ENCODE data around the gene SLC2A13. TPM values are rescaled to one million over a fixed set of nuclear protein-coding genes. Genes with fewer than 3 reads are reported as not detected.

Gene SLC2A13
- polyA plus RNA-seq, 3 donors: 2.2 to 2.9 (median 2.5) TPM

DNA sequence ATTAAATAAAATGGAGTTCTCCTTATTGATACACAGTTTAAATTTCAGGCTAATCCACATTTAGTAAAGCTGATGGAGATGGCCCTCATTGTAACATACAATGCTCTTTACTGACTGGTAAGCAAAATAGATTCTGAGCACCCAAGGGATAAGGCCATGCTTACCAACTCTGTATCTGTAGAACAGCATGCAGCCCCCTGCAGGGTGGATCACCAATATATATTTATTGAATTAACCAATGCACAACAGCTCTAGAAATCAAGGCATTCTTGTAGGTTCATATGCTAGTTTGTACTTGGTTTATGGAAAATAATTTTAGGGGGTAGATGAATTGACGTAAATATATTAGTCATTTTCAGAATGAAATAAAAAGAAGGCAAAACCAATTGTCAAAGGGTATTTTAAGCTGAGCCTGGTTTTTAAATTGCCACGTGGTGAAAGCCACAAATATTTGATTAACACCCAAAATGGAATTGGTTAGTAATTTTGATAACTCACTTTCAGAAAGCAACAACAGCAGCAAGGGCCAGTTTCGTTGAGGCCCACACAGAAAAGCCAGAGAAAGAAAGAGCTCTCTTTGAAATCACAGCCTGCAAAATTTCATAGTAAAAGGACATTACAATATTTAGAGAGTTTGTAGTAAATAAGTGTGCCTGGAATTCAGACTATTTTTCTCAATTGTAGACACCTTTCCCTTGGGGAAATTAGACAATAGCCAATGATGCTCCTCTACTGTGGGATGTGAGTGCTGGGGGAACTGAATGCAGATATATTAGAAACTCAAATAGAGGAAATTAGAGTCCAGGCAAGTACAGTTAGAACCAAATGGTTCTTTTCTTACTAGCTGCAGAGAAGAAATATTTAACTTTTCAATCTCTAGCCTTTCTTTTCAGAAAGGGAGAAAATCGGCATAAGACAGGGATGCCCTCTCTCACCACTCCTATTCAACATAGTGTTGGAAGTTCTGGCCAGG, 270.1 kb downstream of the SLC2A13 start:
- Histone ChIP-seq H3K27ac (ENCODE audit: low read depth in 1 of 2, low read length in 2 of 2) (no peak overlapping the region), H4K20me1 (ENCODE audit: insufficient read depth, low read length) (no peaks in the 10 kb centered on the region), H3K9ac (ENCODE audit: insufficient read depth, low read length, poor library complexity, severe bottlenecking) (no peak overlapping the region), H3K27me3 (ENCODE audit: control insufficient read depth in 2 of 2, insufficient read depth in 2 of 2, low read length in 2 of 2) (no peaks in the 10 kb centered on the region), H3K4me1 (ENCODE audit: control insufficient read depth in 1 of 2, insufficient read depth in 2 of 2, low read length in 2 of 2) (no peaks in the 10 kb centered on the region), H3K79me2 (ENCODE audit: insufficient read depth, low read length) (no peaks in the 10 kb centered on the region), H3K4me3 (replicated peaks in 1 of 3; ENCODE audit: low read depth in 2 of 3, low read length in 3 of 3) (no peak overlapping the region), H3K9me3 (replicated peaks in 1 of 2; ENCODE audit: control insufficient read depth in 1 of 2, insufficient read depth in 1 of 2, low read length in 2 of 2) (no peaks in the 10 kb centered on the region), H3K36me3 (replicated peaks in 1 of 2; ENCODE audit: control insufficient read depth in 1 of 2, insufficient read depth in 2 of 2, low read length in 2 of 2) (no peaks in the 10 kb centered on the region), H3K4me2 (replicated peaks; ENCODE audit: extremely low read depth, low read length, poor library complexity, severe bottlenecking) (no peak overlapping the region), H2AFZ (ENCODE audit: insufficient read depth, low read depth, low read length, poor library complexity, severe bottlenecking) (no peak overlapping the region)
- no peaks in the 10 kb centered on the region for H3K36me3 Mint-ChIP-seq
- no peak for DNase-seq
- 100% methylated on average over 1 of the region's 4 CpGs for WGBS (ENCODE audit: insufficient coverage)
- H3K4me3 Mint-ChIP-seq: no peak overlapping the region
- H3K27me3 Mint-ChIP-seq (ENCODE audit: low read depth in 3 of 3): no peaks in the 10 kb centered on the region
- no peak overlapping the region for H3K27ac Mint-ChIP-seq
- H3K9me3 Mint-ChIP-seq: peaks cover 0 to 2% (median 0%) of the 10 kb centered on the region in 7 donors
- TF ChIP-seq, protein P1, sequence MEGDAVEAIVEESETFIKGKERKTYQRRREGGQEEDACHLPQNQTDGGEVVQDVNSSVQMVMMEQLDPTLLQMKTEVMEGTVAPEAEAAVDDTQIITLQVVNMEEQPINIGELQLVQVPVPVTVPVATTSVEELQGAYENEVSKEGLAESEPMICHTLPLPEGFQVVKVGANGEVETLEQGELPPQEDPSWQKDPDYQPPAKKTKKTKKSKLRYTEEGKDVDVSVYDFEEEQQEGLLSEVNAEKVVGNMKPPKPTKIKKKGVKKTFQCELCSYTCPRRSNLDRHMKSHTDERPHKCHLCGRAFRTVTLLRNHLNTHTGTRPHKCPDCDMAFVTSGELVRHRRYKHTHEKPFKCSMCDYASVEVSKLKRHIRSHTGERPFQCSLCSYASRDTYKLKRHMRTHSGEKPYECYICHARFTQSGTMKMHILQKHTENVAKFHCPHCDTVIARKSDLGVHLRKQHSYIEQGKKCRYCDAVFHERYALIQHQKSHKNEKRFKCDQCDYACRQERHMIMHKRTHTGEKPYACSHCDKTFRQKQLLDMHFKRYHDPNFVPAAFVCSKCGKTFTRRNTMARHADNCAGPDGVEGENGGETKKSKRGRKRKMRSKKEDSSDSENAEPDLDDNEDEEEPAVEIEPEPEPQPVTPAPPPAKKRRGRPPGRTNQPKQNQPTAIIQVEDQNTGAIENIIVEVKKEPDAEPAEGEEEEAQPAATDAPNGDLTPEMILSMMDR (IDR thresholded peaks at IDR 0.05): no peak
- no peaks in the 10 kb centered on the region for H3K4me1 Mint-ChIP-seq
- intact Hi-C loops (cut with micrococcal nuclease): no loop called here

DNA sequence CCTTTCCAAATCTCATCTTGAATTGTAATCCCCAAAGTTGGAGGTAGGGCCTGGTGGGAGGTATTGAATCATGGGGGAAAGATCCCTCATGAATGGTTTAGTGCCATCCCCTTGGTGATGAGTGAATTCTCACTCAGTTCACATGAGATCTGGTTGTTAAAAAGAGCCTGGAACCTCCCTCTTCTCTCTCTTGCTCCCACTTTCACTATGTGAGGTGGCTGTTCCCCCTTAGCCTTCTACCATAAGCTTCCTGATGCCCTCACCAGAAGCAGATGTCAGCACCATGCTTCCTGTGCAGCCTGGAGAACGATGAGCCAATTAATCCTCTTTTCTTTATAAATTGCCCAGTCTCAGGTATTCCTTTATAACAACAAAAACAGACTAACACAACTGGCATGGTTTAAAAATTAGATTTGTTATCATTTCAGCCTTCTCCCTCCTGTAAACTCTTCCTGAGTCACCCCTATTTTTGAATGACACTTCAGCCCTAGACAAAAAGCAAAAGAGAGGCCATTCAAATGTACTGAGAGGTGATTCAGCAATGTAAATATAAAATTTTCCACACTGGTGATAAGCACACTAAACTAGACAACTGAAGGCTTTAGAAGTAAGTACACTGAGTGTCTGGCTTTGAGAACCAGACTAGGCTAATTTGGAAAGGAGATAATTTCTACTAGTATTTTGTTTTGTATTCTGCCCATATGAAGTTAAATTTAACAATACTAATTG, 274.1 kb downstream of the SLC2A13 start:
- Histone ChIP-seq H3K4me3 (replicated peaks in 1 of 3; ENCODE audit: low read depth in 2 of 3, low read length in 3 of 3) (no peak overlapping the region), H2AFZ (ENCODE audit: insufficient read depth, low read depth, low read length, poor library complexity, severe bottlenecking) (no peak overlapping the region), H4K20me1 (ENCODE audit: insufficient read depth, low read length) (no peaks in the 10 kb centered on the region), H3K79me2 (ENCODE audit: insufficient read depth, low read length) (no peaks in the 10 kb centered on the region), H3K4me1 (ENCODE audit: control insufficient read depth in 1 of 2, insufficient read depth in 2 of 2, low read length in 2 of 2) (no peaks in the 10 kb centered on the region), H3K36me3 (replicated peaks in 1 of 2; ENCODE audit: control insufficient read depth in 1 of 2, insufficient read depth in 2 of 2, low read length in 2 of 2) (no peaks in the 10 kb centered on the region), H3K27ac (ENCODE audit: low read depth in 1 of 2, low read length in 2 of 2) (no peak overlapping the region), H3K9me3 (replicated peaks in 1 of 2; ENCODE audit: control insufficient read depth in 1 of 2, insufficient read depth in 1 of 2, low read length in 2 of 2) (no peaks in the 10 kb centered on the region), H3K27me3 (ENCODE audit: control insufficient read depth in 2 of 2, insufficient read depth in 2 of 2, low read length in 2 of 2) (no peaks in the 10 kb centered on the region), H3K4me2 (replicated peaks; ENCODE audit: extremely low read depth, low read length, poor library complexity, severe bottlenecking) (no peak overlapping the region), H3K9ac (ENCODE audit: insufficient read depth, low read length, poor library complexity, severe bottlenecking) (no peak overlapping the region)
- WGBS (ENCODE audit: insufficient coverage): no CpG with 5 or more reads among the region's 1 CpG
- no peaks in the 10 kb centered on the region for H3K4me1 Mint-ChIP-seq
- H3K27ac Mint-ChIP-seq: no peak overlapping the region
- no peak for DNase-seq
- H3K9me3 Mint-ChIP-seq: peaks cover 0 to 2% (median 0%) of the 10 kb centered on the region in 7 donors
- H3K27me3 Mint-ChIP-seq (ENCODE audit: low read depth in 3 of 3): no peaks in the 10 kb centered on the region
- peaks cover 2 to 6% of the 10 kb centered on the region in 2 donors for H3K36me3 Mint-ChIP-seq
- no peak overlapping the region for H3K4me3 Mint-ChIP-seq
- intact Hi-C loops (cut with micrococcal nuclease): no loop called here
- TF ChIP-seq, protein P1 (IDR thresholded peaks at IDR 0.05): no peak
